Cardiac muscle cell (in vitro differentiated cells and primary cell): ENCODE measurements around the gene KCNE5. TPM values are rescaled to one million over a fixed set of nuclear protein-coding genes. Genes with fewer than 3 reads are reported as not detected.
"Not testable (repeated sequence)": the region's sequence is repeated elsewhere in the genome, so short reads cannot be mapped to it uniquely, and the experiment has no call there.

Experiments used
- DNase-seq, 2 donors: peaks; one replicate each; pipeline versions ENCODE4 v3.0.0 to v3.0.0-alpha.2; 2010 to 2017; ENCODE audit warnings: low read depth in 1 of 2, low spot score in 1 of 2
- H3K27ac ChIP-seq: fragments of 200-600 bp; sonication (generic); 2 replicates; pipeline ENCODE4 v1.5.1; 2016
- H3K27me3 ChIP-seq: fragments of 200-600 bp; sonication (generic); 2 replicates; pipeline ENCODE4 v1.6.0; 2016; ENCODE audit warnings: control low read depth
- H3K36me3 ChIP-seq: fragments of 200-600 bp; sonication (generic); 2 replicates; pipeline ENCODE4 v1.5.1; 2016; ENCODE audit warnings: control low read depth
- H3K4me1 ChIP-seq: fragments of 200-600 bp; sonication (generic); 2 replicates; pipeline ENCODE4 v1.8.1; 2017; ENCODE audit warnings: low read depth, mild to moderate bottlenecking, mixed run types
- H3K4me3 ChIP-seq: fragments of 200-600 bp; sonication (generic); 2 replicates; pipeline ENCODE4 v1.5.1; 2016; ENCODE audit warnings: mild to moderate bottlenecking
- H3K9me3 ChIP-seq: fragments of 200-600 bp; sonication (generic); 2 replicates; pipeline ENCODE4 v1.5.1; 2017; ENCODE audit warnings: low read depth, mild to moderate bottlenecking, control low read depth
- CTCF ChIP-seq: IDR thresholded peaks from 2 replicates; pipeline ENCODE4 v1.5.1; 2012; ENCODE audit warnings: low read depth, mild to moderate bottlenecking, low read length
- polyA plus RNA-seq: library from polyadenylated mRNA; unstranded; fragments of >200 nt; fragmentation: Nextera tagmentation; extraction: Ambion mirVana; gene quantifications from 2 replicates; pipeline ENCODE4 v1.2.1, GENCODE V29; 2016
- total RNA-seq: library from RNA; depleted of rRNA; stranded (reverse); fragments of >200 nt; gene quantifications from 2 replicates; pipeline ENCODE4 v1.2.3, GENCODE V29; 2016

The KCNE5 gene
- total and polyA plus RNA-seq, 2 experiments from 2014 or later, result 0.33 to 0.92 TPM

- Histone ChIP-seq H3K4me3 (no peak overlapping the region), H3K27me3 (no peaks in the 10 kb centered on the region), H3K36me3 (peaks cover 4% of the 10 kb centered on the region), H3K9me3 (no peaks in the 10 kb centered on the region), H3K4me1 (no peaks in the 10 kb centered on the region), H3K27ac (no peak overlapping the region)
- TF ChIP-seq CTCF, result no peak
- DNase-seq, result no peak
Measured at GRCh38 chrX:109643687-109644086, 18.7 kb upstream of the KCNE5 start.

GRCh38 chrX:109638158-109638557 is 13.2 kb upstream of the KCNE5 start:
- no peak overlapping the region for H3K27ac ChIP-seq
- H3K4me1 ChIP-seq, result no peaks in the 10 kb centered on the region
- no peaks in the 10 kb centered on the region for H3K9me3 ChIP-seq
- TF ChIP-seq CTCF, result no peak
- H3K4me3 ChIP-seq, result no peak overlapping the region
- DNase-seq, result no peak
- H3K27me3 ChIP-seq, result no peaks in the 10 kb centered on the region
- H3K36me3 ChIP-seq, result peaks cover 4% of the 10 kb centered on the region

- H3K4me3 ChIP-seq, DNase-seq, H3K36me3 ChIP-seq, H3K27ac ChIP-seq, H3K27me3 ChIP-seq, H3K9me3 ChIP-seq, H3K4me1 ChIP-seq: not testable (repeated sequence)
Measured at GRCh38 chrX:109637477-109637876, 12.5 kb upstream of the KCNE5 start.

- H3K4me1 ChIP-seq, result no peaks in the 10 kb centered on the region
- H3K4me3 ChIP-seq, result no peak overlapping the region
- H3K36me3 ChIP-seq, result no peaks in the 10 kb centered on the region
- no peaks in the 10 kb centered on the region for H3K9me3 ChIP-seq
- DNase-seq, result peak; percentile 36 to 41
- no peaks in the 10 kb centered on the region for H3K27me3 ChIP-seq
- H3K27ac ChIP-seq, result no peak overlapping the region
- TF ChIP-seq CTCF, result peak; percentile 57
Measured at GRCh38 chrX:109635146-109635545, 10.2 kb upstream of the KCNE5 start.

- no peaks in the 10 kb centered on the region for H3K36me3 ChIP-seq
- no peaks in the 10 kb centered on the region for H3K9me3 ChIP-seq
- H3K4me3 ChIP-seq, result no peak overlapping the region
- peak; percentile 46 to 51 for DNase-seq
- H3K27ac ChIP-seq, result no peak overlapping the region
- no peaks in the 10 kb centered on the region for H3K4me1 ChIP-seq
- TF ChIP-seq CTCF, result peak; percentile 46
- H3K27me3 ChIP-seq, result no peaks in the 10 kb centered on the region
Measured at GRCh38 chrX:109632906-109633504, 8.0 kb upstream of the KCNE5 start.

- no peaks in the 10 kb centered on the region for H3K36me3 ChIP-seq
- no peaks in the 10 kb centered on the region for H3K9me3 ChIP-seq
- H3K4me3 ChIP-seq, result no peak overlapping the region
- H3K27me3 ChIP-seq, result no peaks in the 10 kb centered on the region
- no peak overlapping the region for H3K27ac ChIP-seq
- H3K4me1 ChIP-seq, result no peaks in the 10 kb centered on the region
- peak; percentile 32 to 44 for DNase-seq
- TF ChIP-seq CTCF, result no peak
Measured at GRCh38 chrX:109629310-109629709, 4.3 kb upstream of the KCNE5 start.
